Endothelial cell of umbilical vein (primary cell): Measurements from ENCODE around the gene CIZ1. TPM values are rescaled to one million over a fixed set of nuclear protein-coding genes. Genes with fewer than 3 reads are reported as not detected.

Experiments
- BruUV-seq: library from RNA; stranded (reverse); fragments of 400-500 nt; replicated peaks from 2 replicates; lab custom pipeline; 2021; lab: Mats Ljungman, UMichigan
- CTCF ChIA-PET: fragments of 300-600, 350-600 bp; sonication (Branson Sonifier 250); formaldehyde crosslinking; loops from one replicate; lab custom pipeline; 2021; ENCODE audit warnings: antibody characterized with exemption, inconsistent platforms; lab: Charles Lee
- POLR2A ChIA-PET: fragments of 300-600, 350-600 bp; sonication (Branson Sonifier 250); formaldehyde crosslinking; loops from one replicate; lab custom pipeline; 2021; ENCODE audit warnings: antibody characterized with exemption, inconsistent platforms; lab: Charles Lee
- DNase-seq: peaks from one replicate; pipeline ENCODE4 v3.0.0-alpha.2; 2011; ENCODE audit warnings: low read depth, low spot score
- FAIRE-seq: peaks from 2 replicates; lab custom pipeline; 2011; peaks lifted over from hg19 to GRCh38; lab: Jason Lieb, UNC
- H2AFZ ChIP-seq: 2 replicates; pipeline ENCODE4 v1.6.0; 2012; ENCODE audit warnings: low read depth, low read length, control low read depth, inconsistent platforms
- H3K27ac ChIP-seq: 2 replicates; pipeline ENCODE4 v1.5.1; 2011; ENCODE audit warnings: low read depth, mild to moderate bottlenecking, control low read depth, low read length, moderate library complexity; ENCODE audit not compliant: insufficient read depth
- H3K27me3 ChIP-seq, 2 experiments: 2 replicates each; pipeline versions ENCODE4 v1.6.0 to v1.6.1; 2011; ENCODE audit warnings: low read length in 2 of 2, mixed read lengths in 1 of 2; ENCODE audit not compliant: control insufficient read depth in 2 of 2, insufficient read depth in 2 of 2
- H3K36me3 ChIP-seq, 2 experiments: 2 replicates in 1 of 2; 3 replicates in 1 of 2; pipeline ENCODE4 v1.5.1; 2011; ENCODE audit warnings: low read length in 2 of 2, mild to moderate bottlenecking in 1 of 2, moderate library complexity in 1 of 2; ENCODE audit not compliant: control insufficient read depth in 2 of 2, insufficient read depth in 2 of 2; ENCODE audit errors: extremely low read depth in 1 of 2
- H3K4me1 ChIP-seq: 3 replicates; pipeline ENCODE4 v1.5.1; 2011; ENCODE audit warnings: mild to moderate bottlenecking, low read length; ENCODE audit not compliant: control insufficient read depth, insufficient read depth; ENCODE audit errors: extremely low read depth
- H3K4me2 ChIP-seq: 2 replicates; pipeline ENCODE4 v1.6.1; 2011; ENCODE audit warnings: low read length, control low read depth, mixed read lengths; ENCODE audit not compliant: insufficient read depth
- H3K4me3 ChIP-seq, 3 experiments: fragments of 200-600 bp in 1 of 3; sonication (generic), shearing (Covaris generic) in 1 of 3; replicated peaks in 1 of 3; 2 replicates each; pipeline ENCODE4 v1.5.1; 2011 to 2016; ENCODE audit warnings: control low read depth in 3 of 3, low read length in 3 of 3, mild to moderate bottlenecking in 2 of 3, inconsistent platforms in 1 of 3, low read depth in 1 of 3, moderate library complexity in 1 of 3; ENCODE audit not compliant: insufficient read depth in 1 of 3
- H3K79me2 ChIP-seq: 2 replicates; pipeline ENCODE4 v1.6.0; 2012; ENCODE audit warnings: low read length, inconsistent platforms; ENCODE audit not compliant: control insufficient read depth, insufficient read depth
- H3K9ac ChIP-seq: replicated peaks from 2 replicates; pipeline ENCODE3; 2011; ENCODE audit warnings: low read length, control low read depth; ENCODE audit not compliant: insufficient read depth; ENCODE audit errors: extremely low read depth
- H3K9me1 ChIP-seq: replicated peaks from 3 replicates; pipeline ENCODE4 v1.6.0; 2011; ENCODE audit warnings: mild to moderate bottlenecking, low read length; ENCODE audit not compliant: control insufficient read depth, insufficient read depth; ENCODE audit errors: extremely low read depth
- H3K9me3 ChIP-seq: replicated peaks from 2 replicates; pipeline ENCODE4 v1.5.1; 2012; ENCODE audit warnings: low read length, inconsistent platforms; ENCODE audit not compliant: control insufficient read depth, insufficient read depth
- H4K20me1 ChIP-seq: replicated peaks from 2 replicates; pipeline ENCODE3; 2011; ENCODE audit warnings: mild to moderate bottlenecking, low read length; ENCODE audit not compliant: control insufficient read depth, insufficient read depth; ENCODE audit errors: extremely low read depth
- EZH2 ChIP-seq: IDR thresholded peaks from 2 replicates; pipeline ENCODE4 v1.6.1; 2012; ENCODE audit warnings: borderline replicate concordance, low read depth, mild to moderate bottlenecking, moderate library complexity, low read length, inconsistent platforms; ENCODE audit not compliant: severe bottlenecking
- FOS ChIP-seq: IDR thresholded peaks from 2 replicates; pipeline ENCODE4 v1.6.1; 2011; ENCODE audit warnings: mild to moderate bottlenecking, low read length, moderate library complexity, borderline replicate concordance; ENCODE audit not compliant: insufficient read depth
- GATA2 ChIP-seq: IDR thresholded peaks from 2 replicates; pipeline ENCODE4 v1.7.0; 2011; ENCODE audit warnings: low read depth, mild to moderate bottlenecking, moderate library complexity, mixed read lengths, low read length; ENCODE audit not compliant: insufficient read length, insufficient read depth
- JUN ChIP-seq: IDR thresholded peaks from 2 replicates; pipeline ENCODE4 v1.6.1; 2011; ENCODE audit warnings: borderline replicate concordance, low read depth; ENCODE audit not compliant: insufficient read length, insufficient read depth
- MYC ChIP-seq: IDR thresholded peaks from one replicate; pipeline ENCODE4 v1.6.1; 2011; ENCODE audit warnings: mild to moderate bottlenecking, low read depth, low read length
- POLR2A ChIP-seq: IDR thresholded peaks from 2 replicates; pipeline ENCODE4 v1.6.1; 2012; ENCODE audit warnings: low read depth, mild to moderate bottlenecking, control low read depth, low read length
- POLR2AphosphoS5 ChIP-seq: IDR thresholded peaks from 2 replicates; pipeline ENCODE4 v1.6.1; 2012; ENCODE audit warnings: low read depth, mild to moderate bottlenecking, control low read depth, low read length, moderate library complexity; ENCODE audit not compliant: insufficient read depth
- dilution Hi-C: fragments of 300-500 bp; cut with MboI; formaldehyde crosslinking; loops from one replicate; pipeline ENCODE4 v1.15.0; 2019; ENCODE audit warnings: low sequenced_read_pairs; ENCODE audit not compliant: extremely low pct_ligation_motif_present
- intact Hi-C: fragments of 100-400 bp; cut with micrococcal nuclease; formaldehyde crosslinking; loops from one replicate; pipeline ENCODE4 v1.10.0; 2022
- polyA plus RNA-seq, 4 experiments: library from polyadenylated mRNA; depleted of rRNA in 3 of 4; stranded (reverse) in 3 of 4; unstranded in 1 of 4; fragments of >200 nt; gene quantifications; 2 replicates each; pipeline versions ENCODE4 v1.2.1 to v1.2.3, GENCODE V29; 2011 to 2012; ENCODE audit warnings: missing spikeins in 1 of 4
- total RNA-seq: library from RNA; stranded (reverse); gene quantifications from 2 replicates; pipeline ENCODE4 v1.2.3, GENCODE V29; 2021
- TF ChIP-seq, protein P1 (sequence below), 2 donors: IDR thresholded peaks; 1 replicate in 1 of 2; 2 replicates in 1 of 2; pipeline ENCODE4 v1.5.1; 2011; ENCODE audit warnings: low read length in 2 of 2, mild to moderate bottlenecking in 2 of 2, moderate library complexity in 2 of 2, control low read depth in 1 of 2, inconsistent platforms in 1 of 2, low read depth in 1 of 2; ENCODE audit not compliant: insufficient read depth in 1 of 2; ENCODE audit errors: extremely low read depth in 1 of 2
- TF ChIP-seq, protein P2 (sequence below): IDR thresholded peaks from 2 replicates; pipeline ENCODE4 v1.6.1; 2011; ENCODE audit not compliant: insufficient read depth, insufficient read length

The CIZ1 gene
- total and polyA plus RNA-seq, 2 donors (not counting 3 experiments of a cell fraction or from before 2014, with no cell fraction given) = 88.3 to 150 TPM

DNA sequence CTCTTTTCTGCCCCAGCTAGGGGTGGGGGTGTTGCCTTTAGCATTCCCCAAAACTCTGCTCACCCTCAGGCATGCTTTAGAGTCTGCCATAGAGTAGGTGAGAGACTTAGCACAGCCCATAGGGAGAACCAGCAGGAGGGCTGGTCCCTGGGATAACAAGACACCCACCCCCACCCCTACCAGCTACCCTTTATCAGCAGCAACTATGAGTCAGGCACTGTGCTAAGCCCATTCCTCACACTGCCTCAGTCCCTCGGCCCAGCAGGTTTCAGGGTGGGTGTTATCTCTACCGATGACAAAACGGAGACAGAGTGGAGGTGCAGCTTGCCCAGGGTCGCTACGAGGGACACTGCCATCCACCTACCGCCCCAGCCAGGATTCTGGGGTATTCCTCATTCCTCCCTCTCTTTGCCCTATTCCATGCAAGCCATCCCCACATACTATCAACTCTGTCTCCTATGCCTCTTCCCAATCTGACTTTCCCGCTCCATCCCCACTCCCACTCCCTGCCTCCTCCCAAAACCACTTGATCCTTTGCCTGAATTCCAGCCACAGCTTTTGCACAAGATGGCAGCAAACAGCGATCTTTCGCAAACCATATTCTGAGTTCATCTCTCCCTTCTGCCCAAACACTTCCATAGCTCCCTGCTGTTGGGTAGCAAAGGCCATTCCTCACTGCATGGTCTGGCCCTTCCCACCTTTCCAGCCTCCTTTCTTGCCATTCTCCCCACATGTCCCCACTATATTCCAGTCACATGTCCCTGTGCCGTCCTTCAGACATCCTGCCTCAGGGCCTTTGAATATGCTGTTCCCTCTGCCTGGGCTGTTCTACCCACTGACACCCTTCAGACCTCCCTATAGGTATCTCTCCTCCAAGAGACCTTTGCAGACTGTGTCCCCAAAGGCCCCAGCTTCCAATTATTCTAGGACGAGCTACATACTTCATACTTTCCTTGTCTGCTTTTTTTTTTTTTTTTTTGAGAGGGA is 5.1 kb downstream of the CIZ1 start:
- H3K79me2 ChIP-seq = peaks cover 17% of the 10 kb centered on the region
- H3K9me1 ChIP-seq = no peaks in the 10 kb centered on the region
- peaks cover 7% of the 10 kb centered on the region for H3K4me1 ChIP-seq
- POLR2A ChIA-PET = no interaction called here
- no peak overlapping the region for H2AFZ ChIP-seq
- no peaks in the 10 kb centered on the region for H4K20me1 ChIP-seq
- no peak for FAIRE-seq
- H3K9me3 ChIP-seq = no peaks in the 10 kb centered on the region
- no peak overlapping the region for H3K4me3 ChIP-seq
- no peak overlapping the region for H3K4me2 ChIP-seq
- CTCF ChIA-PET = interaction anchor here (0.6 kb wide), 1 partner anchor 11 kb away, joined by 3 read pairs; no protein-coding TSS in a partner anchor
- H3K9ac ChIP-seq = no peak overlapping the region
- dilution Hi-C loops (no loop called here), intact Hi-C loops (no loop called here)
- H3K27me3 ChIP-seq = no peaks in the 10 kb centered on the region
- no peak overlapping the region for H3K27ac ChIP-seq
- BruUV-seq = no TSS peak
- no peak for DNase-seq
- H3K36me3 ChIP-seq = peaks cover 12 to 32% of the 10 kb centered on the region in 2 experiments
- TF ChIP-seq MYC = no peak
- TF ChIP-seq, protein P1, sequence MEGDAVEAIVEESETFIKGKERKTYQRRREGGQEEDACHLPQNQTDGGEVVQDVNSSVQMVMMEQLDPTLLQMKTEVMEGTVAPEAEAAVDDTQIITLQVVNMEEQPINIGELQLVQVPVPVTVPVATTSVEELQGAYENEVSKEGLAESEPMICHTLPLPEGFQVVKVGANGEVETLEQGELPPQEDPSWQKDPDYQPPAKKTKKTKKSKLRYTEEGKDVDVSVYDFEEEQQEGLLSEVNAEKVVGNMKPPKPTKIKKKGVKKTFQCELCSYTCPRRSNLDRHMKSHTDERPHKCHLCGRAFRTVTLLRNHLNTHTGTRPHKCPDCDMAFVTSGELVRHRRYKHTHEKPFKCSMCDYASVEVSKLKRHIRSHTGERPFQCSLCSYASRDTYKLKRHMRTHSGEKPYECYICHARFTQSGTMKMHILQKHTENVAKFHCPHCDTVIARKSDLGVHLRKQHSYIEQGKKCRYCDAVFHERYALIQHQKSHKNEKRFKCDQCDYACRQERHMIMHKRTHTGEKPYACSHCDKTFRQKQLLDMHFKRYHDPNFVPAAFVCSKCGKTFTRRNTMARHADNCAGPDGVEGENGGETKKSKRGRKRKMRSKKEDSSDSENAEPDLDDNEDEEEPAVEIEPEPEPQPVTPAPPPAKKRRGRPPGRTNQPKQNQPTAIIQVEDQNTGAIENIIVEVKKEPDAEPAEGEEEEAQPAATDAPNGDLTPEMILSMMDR (IDR thresholded peaks at IDR 0.05; ENCODE audit: extremely low read depth in 1 of 2, insufficient read depth in 1 of 2, low read depth in 1 of 2, low read length in 2 of 2) = no peak
- no peak for TF ChIP-seq FOS
- TF ChIP-seq, protein P2, sequence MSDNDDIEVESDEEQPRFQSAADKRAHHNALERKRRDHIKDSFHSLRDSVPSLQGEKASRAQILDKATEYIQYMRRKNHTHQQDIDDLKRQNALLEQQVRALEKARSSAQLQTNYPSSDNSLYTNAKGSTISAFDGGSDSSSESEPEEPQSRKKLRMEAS = no peak
- TF ChIP-seq JUN = no peak
- TF ChIP-seq POLR2AphosphoS5 = no peak
- no peak for TF ChIP-seq POLR2A
- TF ChIP-seq GATA2 = no peak
- no peak for TF ChIP-seq EZH2
